HL-60 (cell line): Measurements from ENCODE around the gene ANK3.

Experiments used
- DNase-seq, 2 experiments: peaks; one replicate each; pipeline ENCODE4 v3.0.0-alpha.2; 2010 to 2020; ENCODE audit warnings: low read depth in 1 of 2, low spot score in 1 of 2
- H3K27ac ChIP-seq: fragments of 250-450 bp; sonication (Bioruptor Pico); replicated peaks from 2 replicates; pipeline ENCODE4 v1.5.1; 2020; ENCODE audit warnings: mild to moderate bottlenecking, moderate library complexity
- H3K27me3 ChIP-seq: fragments of 250-450 bp; sonication (Bioruptor Pico); 2 replicates; pipeline ENCODE4 v1.5.1; 2021; ENCODE audit warnings: mild to moderate bottlenecking, moderate library complexity; ENCODE audit not compliant: insufficient read depth, poor library complexity, severe bottlenecking
- H3K4me3 ChIP-seq: replicated peaks from 2 replicates; pipeline ENCODE4 v1.5.1; 2011; ENCODE audit warnings: mild to moderate bottlenecking, control low read depth, low read length; ENCODE audit not compliant: insufficient read depth
- GABPA ChIP-seq: IDR thresholded peaks from 2 replicates; pipeline ENCODE4 v1.6.1; 2012; ENCODE audit warnings: low read depth
- POLR2AphosphoS5 ChIP-seq: IDR thresholded peaks from 2 replicates; pipeline ENCODE4 v1.6.1; 2012; ENCODE audit warnings: low read depth
- SPI1 ChIP-seq: IDR thresholded peaks from 2 replicates; pipeline ENCODE4 v1.6.1; 2012; ENCODE audit warnings: low read depth, mild to moderate bottlenecking, borderline replicate concordance
- TF ChIP-seq, protein P1 (sequence below): IDR thresholded peaks from one replicate; pipeline ENCODE4 v1.5.1; 2011; ENCODE audit warnings: low read length, control low read depth, inconsistent platforms; ENCODE audit not compliant: insufficient read depth
- TF ChIP-seq, protein P2 (sequence below): IDR thresholded peaks from 2 replicates; pipeline ENCODE4 v1.6.1; 2012; ENCODE audit warnings: low read depth; ENCODE audit not compliant: insufficient replicate concordance

ANK3 gene

DNA sequence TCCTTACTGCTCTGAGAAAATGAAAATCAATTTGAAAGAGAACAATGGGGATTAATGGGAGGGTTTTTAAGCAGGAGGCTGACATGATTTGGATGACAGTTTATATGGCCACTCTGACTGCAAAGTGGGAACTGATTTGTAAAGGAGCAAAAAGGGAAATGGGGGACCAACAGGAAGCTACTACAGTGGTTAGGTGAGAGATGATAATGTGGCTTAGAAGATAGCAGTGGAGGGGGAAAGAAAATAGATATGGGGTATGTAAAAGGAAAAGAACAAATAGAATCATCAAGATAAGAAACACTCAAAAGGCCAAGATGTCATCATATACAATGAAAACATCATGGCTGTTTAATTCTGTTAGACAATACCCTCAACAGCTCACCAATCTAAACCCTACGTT lies 177.5 kb downstream of the ANK3 start:
- no peak for DNase-seq
- Histone ChIP-seq H3K4me3 (no peak overlapping the region), H3K27ac (no peak overlapping the region), H3K27me3 (peaks cover 2% of the 10 kb centered on the region)
- no peak for TF ChIP-seq GABPA
- no peak for TF ChIP-seq POLR2AphosphoS5
- TF ChIP-seq, protein P1, sequence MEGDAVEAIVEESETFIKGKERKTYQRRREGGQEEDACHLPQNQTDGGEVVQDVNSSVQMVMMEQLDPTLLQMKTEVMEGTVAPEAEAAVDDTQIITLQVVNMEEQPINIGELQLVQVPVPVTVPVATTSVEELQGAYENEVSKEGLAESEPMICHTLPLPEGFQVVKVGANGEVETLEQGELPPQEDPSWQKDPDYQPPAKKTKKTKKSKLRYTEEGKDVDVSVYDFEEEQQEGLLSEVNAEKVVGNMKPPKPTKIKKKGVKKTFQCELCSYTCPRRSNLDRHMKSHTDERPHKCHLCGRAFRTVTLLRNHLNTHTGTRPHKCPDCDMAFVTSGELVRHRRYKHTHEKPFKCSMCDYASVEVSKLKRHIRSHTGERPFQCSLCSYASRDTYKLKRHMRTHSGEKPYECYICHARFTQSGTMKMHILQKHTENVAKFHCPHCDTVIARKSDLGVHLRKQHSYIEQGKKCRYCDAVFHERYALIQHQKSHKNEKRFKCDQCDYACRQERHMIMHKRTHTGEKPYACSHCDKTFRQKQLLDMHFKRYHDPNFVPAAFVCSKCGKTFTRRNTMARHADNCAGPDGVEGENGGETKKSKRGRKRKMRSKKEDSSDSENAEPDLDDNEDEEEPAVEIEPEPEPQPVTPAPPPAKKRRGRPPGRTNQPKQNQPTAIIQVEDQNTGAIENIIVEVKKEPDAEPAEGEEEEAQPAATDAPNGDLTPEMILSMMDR = no peak
- TF ChIP-seq, protein P2, sequence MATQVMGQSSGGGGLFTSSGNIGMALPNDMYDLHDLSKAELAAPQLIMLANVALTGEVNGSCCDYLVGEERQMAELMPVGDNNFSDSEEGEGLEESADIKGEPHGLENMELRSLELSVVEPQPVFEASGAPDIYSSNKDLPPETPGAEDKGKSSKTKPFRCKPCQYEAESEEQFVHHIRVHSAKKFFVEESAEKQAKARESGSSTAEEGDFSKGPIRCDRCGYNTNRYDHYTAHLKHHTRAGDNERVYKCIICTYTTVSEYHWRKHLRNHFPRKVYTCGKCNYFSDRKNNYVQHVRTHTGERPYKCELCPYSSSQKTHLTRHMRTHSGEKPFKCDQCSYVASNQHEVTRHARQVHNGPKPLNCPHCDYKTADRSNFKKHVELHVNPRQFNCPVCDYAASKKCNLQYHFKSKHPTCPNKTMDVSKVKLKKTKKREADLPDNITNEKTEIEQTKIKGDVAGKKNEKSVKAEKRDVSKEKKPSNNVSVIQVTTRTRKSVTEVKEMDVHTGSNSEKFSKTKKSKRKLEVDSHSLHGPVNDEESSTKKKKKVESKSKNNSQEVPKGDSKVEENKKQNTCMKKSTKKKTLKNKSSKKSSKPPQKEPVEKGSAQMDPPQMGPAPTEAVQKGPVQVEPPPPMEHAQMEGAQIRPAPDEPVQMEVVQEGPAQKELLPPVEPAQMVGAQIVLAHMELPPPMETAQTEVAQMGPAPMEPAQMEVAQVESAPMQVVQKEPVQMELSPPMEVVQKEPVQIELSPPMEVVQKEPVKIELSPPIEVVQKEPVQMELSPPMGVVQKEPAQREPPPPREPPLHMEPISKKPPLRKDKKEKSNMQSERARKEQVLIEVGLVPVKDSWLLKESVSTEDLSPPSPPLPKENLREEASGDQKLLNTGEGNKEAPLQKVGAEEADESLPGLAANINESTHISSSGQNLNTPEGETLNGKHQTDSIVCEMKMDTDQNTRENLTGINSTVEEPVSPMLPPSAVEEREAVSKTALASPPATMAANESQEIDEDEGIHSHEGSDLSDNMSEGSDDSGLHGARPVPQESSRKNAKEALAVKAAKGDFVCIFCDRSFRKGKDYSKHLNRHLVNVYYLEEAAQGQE = no peak
- no peak for TF ChIP-seq SPI1

DNA sequence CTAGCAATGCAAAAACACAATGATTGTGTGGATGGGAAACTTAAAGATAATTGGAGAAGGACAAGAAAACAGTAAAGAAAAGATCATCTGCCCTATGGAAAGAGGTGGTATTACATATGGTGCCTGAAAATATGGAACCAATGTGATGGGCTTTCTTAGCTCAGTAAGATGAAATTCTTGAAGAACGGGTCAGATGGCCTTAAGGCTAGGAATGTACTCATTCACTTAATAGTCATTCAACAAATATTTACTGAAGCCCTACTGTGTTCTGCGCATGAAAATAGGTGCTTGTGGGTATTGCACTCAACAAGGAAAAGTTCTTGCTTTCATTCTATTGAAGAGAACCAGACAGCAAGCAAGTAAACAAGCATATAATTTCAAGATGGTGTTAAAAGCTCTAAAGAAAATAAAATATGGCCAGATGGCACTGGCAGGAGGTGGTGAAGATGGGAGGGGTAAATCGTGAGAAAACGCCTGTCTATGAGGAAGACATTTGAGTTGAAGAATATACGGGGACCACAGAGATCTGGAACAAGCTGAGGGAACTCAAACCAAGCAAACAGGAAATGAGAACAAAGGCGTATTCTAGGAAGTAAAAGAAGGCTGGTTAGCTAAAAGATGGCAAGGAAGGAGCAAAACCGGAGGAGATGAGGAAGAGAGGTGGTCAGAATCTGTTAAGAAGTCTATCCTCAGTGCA lies 179.7 kb downstream of the ANK3 start:
- Histone ChIP-seq H3K27me3 (peaks cover 2% of the 10 kb centered on the region), H3K4me3 (no peak overlapping the region), H3K27ac (no peak overlapping the region)
- no peak for TF ChIP-seq GABPA
- TF ChIP-seq SPI1 = no peak
- TF ChIP-seq, protein P1 = no peak
- TF ChIP-seq, protein P2 = no peak
- TF ChIP-seq POLR2AphosphoS5 = no peak
- no peak for DNase-seq

DNA sequence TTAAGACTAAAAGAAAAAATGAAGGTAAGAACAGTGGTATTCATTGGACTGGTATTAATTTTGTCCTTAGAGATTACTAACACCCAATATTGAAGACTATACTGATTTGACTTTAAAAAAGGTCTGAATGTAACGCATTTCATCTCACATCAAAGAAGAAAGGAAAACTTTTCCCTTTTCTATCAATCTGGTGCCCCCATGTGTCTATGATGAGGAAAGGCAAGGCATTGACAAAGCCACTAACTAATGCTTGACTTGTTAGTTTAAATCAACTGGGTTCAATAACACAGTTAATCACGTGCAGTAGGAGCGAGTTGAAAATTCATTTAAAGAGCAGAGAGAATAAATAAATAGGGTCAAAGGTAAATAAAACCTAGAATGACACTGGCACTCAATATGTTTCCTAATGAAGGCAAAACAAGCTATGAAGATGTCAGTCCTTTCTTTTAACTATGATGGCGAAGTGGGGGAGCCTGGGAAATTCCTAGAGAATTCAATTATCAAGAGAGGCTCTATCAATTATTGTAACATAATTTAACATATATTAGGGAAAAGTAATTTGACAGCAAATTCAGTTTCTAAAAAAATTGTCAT lies 180.9 kb downstream of the ANK3 start:
- Histone ChIP-seq H3K4me3 (no peak overlapping the region), H3K27ac (no peak overlapping the region), H3K27me3 (peaks cover 2% of the 10 kb centered on the region)
- DNase-seq = no peak
- TF ChIP-seq, protein P2 = no peak
- no peak for TF ChIP-seq SPI1
- no peak for TF ChIP-seq GABPA
- TF ChIP-seq, protein P1 = no peak
- TF ChIP-seq POLR2AphosphoS5 = no peak
